ENCODE data around the gene MGAT4A.

- TF ChIP-seq CTCF (IDR thresholded peaks at IDR 0.05) = no peak
- TF ChIP-seq POLR2A (IDR thresholded peaks at IDR 0.05) = no peak
These were observed 19.8 kb upstream of the MGAT4A start for GRCh38 chr2:98750593-98751282.

Measured in vagina (tissue), 2 donors.